ENCODE results near the gene C8A. TPM values are rescaled to one million over a fixed set of nuclear protein-coding genes. Genes with fewer than 3 reads are reported as not detected.
A peak's percentile ranks its signal among the peaks of the same experiment; 100 is the strongest.

The C8A gene
- total and polyA plus RNA-seq, 2 of the 8 experiments (the other 6 are each of a cell fraction or from before 2014, with no cell fraction given): not detected

GRCh38 chr1:56819387-56819899, 35.2 kb upstream of the C8A start, which contains the start of gene FYB2:
TSS of gene FYB2 (minus strand) at chr1:56819404. CDS start at chr1:56819290, 114 bp downstream.
- ChIA-PET POLR2A (ENCODE audit: partially characterized antibody) (no interaction called here), CTCF (ENCODE audit: partially characterized antibody) (interaction anchor here (0.7 to 3.0 kb wide), 12 partner anchors 11 to 269 kb away, joined by 3 to 30 read pairs (median 6); no protein-coding TSS in a partner anchor)
- H2BK12ac ChIP-seq (ENCODE audit: low read depth, low read length): no peak within 1 kb of the TSS
- no peak within 1 kb of the TSS for H3K4ac ChIP-seq (replicated peaks; ENCODE audit: insufficient read length, low read depth, low read length)
- no peak within 1 kb of the TSS for H3K56ac ChIP-seq (replicated peaks; ENCODE audit: insufficient read length, low read depth, low read length)
- H4K20me1 ChIP-seq (replicated peaks in 1 of 2; ENCODE audit: control insufficient read depth in 1 of 2, insufficient read depth in 2 of 2, low read length in 2 of 2): no peaks in the 10 kb centered on the region
- peak within 1 kb of the TSS; percentile 94; the same call in 1 of the 2 replicates for H2AFZ ChIP-seq (ENCODE audit: low read length)
- no peak within 1 kb of the TSS for H3K27ac ChIP-seq (ENCODE audit: low read depth, low read length)
- H3K79me2 ChIP-seq (ENCODE audit: control insufficient read depth in 1 of 2, insufficient read depth in 2 of 2, low read length in 2 of 2): no peaks in the 10 kb centered on the region
- DNase-seq (ENCODE audit: low read depth in 1 of 2, low spot score in 2 of 2) (peak in 1 of 2 experiments; percentile 76), FAIRE-seq (no peak)
- H3K9me3 ChIP-seq (ENCODE audit: insufficient read depth in 2 of 2, low read depth in 1 of 2, low read length in 1 of 2): 0 out of 4 replicates have a peak, but pooled peaks cover 0 to under 1% of the 10 kb centered on the region in 2 experiments
- no peak within 1 kb of the TSS for H2BK120ac ChIP-seq (replicated peaks; ENCODE audit: low read depth, low read length)
- no peak within 1 kb of the TSS for H2BK5ac ChIP-seq (ENCODE audit: low read depth, low read length)
- no peaks in the 10 kb centered on the region for H3K79me1 ChIP-seq (ENCODE audit: low read depth, low read length)
- H3K4me3 ChIP-seq (ENCODE audit: extremely low read depth in 1 of 4, insufficient read depth in 2 of 4, low read depth in 3 of 4, low read length in 4 of 4): peak within 1 kb of the TSS in 2 of 4 experiments; percentile 4 to 15; a peak in 1 of 8 replicates
- peak within 1 kb of the TSS; percentile 83; the same call in 1 of the 2 replicates for H4K8ac ChIP-seq (ENCODE audit: extremely low read depth, insufficient read depth, low read length)
- H2AK5ac ChIP-seq (ENCODE audit: low read depth, low read length): no peak within 1 kb of the TSS
- no peak within 1 kb of the TSS for H4K91ac ChIP-seq (replicated peaks; ENCODE audit: insufficient read length, low read length)
- peaks cover 2 to 9% (median 6%) of the 10 kb centered on the region in 4 experiments; a peak in 6 of 7 replicates for H3K4me1 ChIP-seq (replicated peaks in 1 of 4; ENCODE audit: control insufficient read depth in 3 of 4, insufficient read depth in 4 of 4, low read length in 3 of 4)
- H3K9ac ChIP-seq (replicated peaks in 1 of 4; ENCODE audit: extremely low read depth in 1 of 4, low read depth in 3 of 4, low read length in 3 of 4): no peak within 1 kb of the TSS
- no peak within 1 kb of the TSS; the same call in 1 of the 2 replicates for H3K18ac ChIP-seq (ENCODE audit: extremely low read depth, low read length)
- H2BK20ac ChIP-seq (ENCODE audit: low read length): no peak within 1 kb of the TSS
- no peaks in the 10 kb centered on the region for H3K36me3 ChIP-seq (ENCODE audit: control insufficient read depth in 2 of 4, insufficient read depth in 4 of 4, low read length in 3 of 4)
- H3K4me2 ChIP-seq (ENCODE audit: insufficient read depth in 1 of 2, low read depth in 2 of 2, low read length in 2 of 2): peak within 1 kb of the TSS; percentile 24 to 58
- H3K23ac ChIP-seq (ENCODE audit: insufficient read length): no peak within 1 kb of the TSS
- no peaks in the 10 kb centered on the region for H3K27me3 ChIP-seq (replicated peaks in 1 of 4; ENCODE audit: control insufficient read depth in 3 of 4, extremely low read depth in 1 of 4, insufficient read depth in 3 of 4, low read length in 3 of 4)
- no peak within 1 kb of the TSS for H2BK15ac ChIP-seq (ENCODE audit: low read length)
- peaks cover 3% of the 10 kb centered on the region; the same call in 1 of the 2 replicates for H3K23me2 ChIP-seq (ENCODE audit: low read depth, low read length)
- WGBS, 2 experiments (ENCODE audit: extremely low coverage in 1 of 2, insufficient coverage in 1 of 2, insufficient read length in 1 of 2, insufficient replicate concordance in 2 of 2, low coverage in 1 of 2, low lambda C conversion rate in 2 of 2, missing lambda C conversion rate in 1 of 2): 44% methylated on average over 10 of the region's 10 CpGs; no CpG with 5 or more reads in 1 of the 2 experiments
- no peak within 1 kb of the TSS for H3K14ac ChIP-seq (ENCODE audit: insufficient read length)
- H4K5ac ChIP-seq (ENCODE audit: insufficient read length, low read depth, low read length): no peak within 1 kb of the TSS
- TF ChIP-seq KDM4A (IDR thresholded peaks at IDR 0.05; ENCODE audit: low read depth, low read length, severe bottlenecking) (no peak), CTCF (IDR thresholded peaks at IDR 0.05; ENCODE audit: control extremely low read depth in 1 of 3, insufficient read depth in 1 of 3, low read depth in 1 of 3, low read length in 3 of 3) (peak in 2 of 3 experiments; percentile 1 to 26; a peak in 2 of 4 replicates), RAD21 (IDR thresholded peaks at IDR 0.05 in 1 of 2, conservative IDR thresholded peaks at IDR 0.05 in 1 of 2; ENCODE audit: low read depth in 2 of 2, low read length in 2 of 2) (peak; percentile 15 to 32; a peak in 2 of 4 replicates), EP300 (IDR thresholded peaks at IDR 0.05; ENCODE audit: borderline replicate concordance in 1 of 2, low read depth in 2 of 2, low read length in 2 of 2) (peak in 1 of 2 experiments; percentile 77; a peak in 1 of 3 replicates), RNF2 (IDR thresholded peaks at IDR 0.05; ENCODE audit: borderline replicate concordance, low read depth, low read length, missing control alignments, poor library complexity, severe bottlenecking) (no peak), YY1 (IDR thresholded peaks at IDR 0.05; ENCODE audit: low read depth, low read length) (peak; percentile 70), USF2 (IDR thresholded peaks at IDR 0.05; ENCODE audit: low read length) (0 out of 2 replicates have a peak, but pooled peaks have one; percentile 13)

Measured in H1 (cell line).